Endothelial cell of hepatic sinusoid (primary cell): ENCODE measurements around the gene ARHGDIG.

Experiments used
- in situ Hi-C: cut with HindIII; loops from 2 replicates; pipeline ENCODE4 v1.10.0; 2017; ENCODE audit warnings: low sequenced_read_pairs

Gene ARHGDIG

DNA sequence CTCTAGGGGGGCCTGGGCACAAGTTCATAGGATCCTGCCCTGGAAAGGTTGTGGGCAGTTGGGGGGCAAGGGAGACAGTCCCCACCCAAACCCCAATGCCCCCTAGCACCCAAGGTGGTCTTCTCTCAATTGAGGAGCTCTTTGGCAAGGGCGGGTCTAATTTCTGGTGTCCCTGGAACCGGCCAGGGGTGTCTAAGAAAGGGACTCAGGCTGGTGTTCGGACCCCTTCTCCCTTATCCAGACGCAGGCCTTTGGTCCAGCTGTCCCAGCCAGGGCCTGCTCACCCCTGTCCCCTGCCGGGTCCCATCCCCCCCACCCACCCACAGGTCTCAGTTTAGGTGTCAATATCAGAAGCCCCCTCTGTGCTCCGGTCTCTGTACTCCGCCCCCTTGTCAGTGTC is 860 bp upstream of the ARHGDIG start:
- in situ Hi-C loops, result no loop called here

DNA sequence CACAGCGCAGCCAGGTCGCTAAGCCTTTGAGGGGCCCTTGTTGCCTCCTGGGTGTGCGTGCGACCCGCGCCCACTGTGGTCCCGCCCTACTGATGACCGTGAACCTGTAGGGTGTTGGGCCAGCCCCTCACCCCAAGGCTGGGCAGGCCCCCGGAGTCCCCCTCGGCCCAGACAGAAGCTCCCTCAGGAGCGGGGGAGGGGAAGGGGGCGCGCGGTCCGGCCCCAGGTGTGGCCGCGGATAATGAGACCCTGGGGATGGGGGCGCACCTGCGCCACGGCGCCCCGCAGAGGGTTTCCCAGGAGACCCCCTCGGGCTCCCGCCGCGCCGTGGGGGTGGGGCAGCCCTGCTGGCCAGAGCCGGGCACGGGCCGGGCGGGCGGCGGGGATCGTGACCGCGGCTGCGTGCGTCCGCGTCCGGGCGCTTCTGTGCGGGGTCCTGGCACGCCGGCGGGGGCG is 358 bp upstream of the ARHGDIG start:
- in situ Hi-C loops, result no loop called here

DNA sequence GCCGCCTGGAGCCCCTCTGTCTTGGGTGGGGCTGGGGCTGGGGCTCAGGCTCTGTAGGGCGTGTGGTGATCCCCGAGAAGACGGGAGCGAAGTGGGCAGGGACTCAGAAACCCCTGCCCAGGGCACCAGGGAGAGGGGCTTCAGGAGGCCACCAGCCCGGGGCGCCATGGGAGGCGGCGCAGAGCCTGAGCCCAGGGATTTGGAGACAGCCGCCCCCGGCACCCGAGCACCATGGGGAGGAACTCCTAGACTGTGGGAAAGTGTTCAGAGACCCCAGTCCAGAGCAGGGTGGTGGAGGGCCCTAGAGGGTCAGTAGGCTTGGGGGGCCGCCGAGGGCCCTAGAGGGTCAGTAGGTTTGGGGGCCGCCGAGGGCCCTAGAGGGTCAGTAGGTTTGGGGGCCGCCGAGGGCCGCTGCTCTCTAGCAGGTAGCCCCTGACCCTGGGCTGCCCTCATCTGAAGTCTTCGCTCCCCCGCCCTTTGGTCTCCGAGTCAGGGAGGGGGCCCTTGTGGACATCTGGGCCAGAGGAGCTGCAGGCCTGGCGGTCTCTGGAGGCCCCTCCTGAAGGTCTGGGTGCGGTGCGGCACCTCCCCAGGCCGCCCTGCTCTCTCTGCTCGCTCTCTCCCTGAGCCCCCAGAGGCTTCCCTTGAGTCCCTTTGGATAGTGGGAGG is 734 bp downstream of the ARHGDIG start:
- in situ Hi-C loops, result no loop called here

DNA sequence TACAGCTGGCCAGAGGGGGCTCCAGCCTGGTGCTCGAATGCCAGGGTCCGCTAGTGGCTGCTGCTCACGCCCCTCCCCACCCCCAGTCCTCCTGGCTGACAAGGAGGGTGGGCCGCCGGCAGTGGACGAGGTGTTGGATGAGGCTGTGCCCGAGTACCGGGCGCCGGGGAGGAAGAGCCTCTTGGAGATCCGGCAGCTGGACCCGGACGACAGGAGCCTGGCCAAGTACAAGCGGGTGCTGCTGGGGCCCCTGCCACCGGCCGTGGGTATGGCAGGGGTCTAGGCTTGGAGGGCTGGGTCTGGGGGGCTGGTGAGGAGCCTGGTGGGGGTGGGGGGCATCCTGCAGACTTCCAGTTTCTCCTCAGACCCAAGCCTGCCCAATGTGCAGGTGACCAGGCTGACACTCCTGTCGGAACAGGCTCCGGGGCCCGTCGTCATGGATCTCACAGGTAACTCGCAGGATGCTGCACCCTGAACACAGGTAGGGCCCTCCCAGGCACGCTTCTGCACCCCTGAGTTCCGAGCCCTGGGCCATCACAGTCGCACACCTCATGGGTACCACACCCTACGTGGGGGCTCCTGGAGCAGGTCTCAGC is 1.4 kb downstream of the ARHGDIG start:
- in situ Hi-C loops, result no loop called here

DNA sequence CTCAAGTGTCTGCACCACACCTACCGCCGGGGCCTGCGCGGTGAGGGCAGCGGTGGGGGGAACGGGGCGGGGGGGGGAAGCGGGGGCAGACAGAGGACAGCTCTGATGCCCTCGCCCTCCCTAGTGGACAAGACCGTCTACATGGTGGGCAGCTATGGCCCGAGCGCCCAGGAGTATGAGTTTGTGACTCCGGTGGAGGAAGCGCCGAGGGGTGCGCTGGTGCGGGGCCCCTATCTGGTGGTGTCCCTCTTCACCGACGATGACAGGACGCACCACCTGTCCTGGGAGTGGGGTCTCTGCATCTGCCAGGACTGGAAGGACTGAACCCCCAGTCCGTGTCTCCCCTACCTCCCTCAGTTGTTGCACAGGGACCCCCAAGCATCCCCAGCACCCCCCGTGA is 2.1 kb downstream of the ARHGDIG start:
- in situ Hi-C loops, result no loop called here

DNA sequence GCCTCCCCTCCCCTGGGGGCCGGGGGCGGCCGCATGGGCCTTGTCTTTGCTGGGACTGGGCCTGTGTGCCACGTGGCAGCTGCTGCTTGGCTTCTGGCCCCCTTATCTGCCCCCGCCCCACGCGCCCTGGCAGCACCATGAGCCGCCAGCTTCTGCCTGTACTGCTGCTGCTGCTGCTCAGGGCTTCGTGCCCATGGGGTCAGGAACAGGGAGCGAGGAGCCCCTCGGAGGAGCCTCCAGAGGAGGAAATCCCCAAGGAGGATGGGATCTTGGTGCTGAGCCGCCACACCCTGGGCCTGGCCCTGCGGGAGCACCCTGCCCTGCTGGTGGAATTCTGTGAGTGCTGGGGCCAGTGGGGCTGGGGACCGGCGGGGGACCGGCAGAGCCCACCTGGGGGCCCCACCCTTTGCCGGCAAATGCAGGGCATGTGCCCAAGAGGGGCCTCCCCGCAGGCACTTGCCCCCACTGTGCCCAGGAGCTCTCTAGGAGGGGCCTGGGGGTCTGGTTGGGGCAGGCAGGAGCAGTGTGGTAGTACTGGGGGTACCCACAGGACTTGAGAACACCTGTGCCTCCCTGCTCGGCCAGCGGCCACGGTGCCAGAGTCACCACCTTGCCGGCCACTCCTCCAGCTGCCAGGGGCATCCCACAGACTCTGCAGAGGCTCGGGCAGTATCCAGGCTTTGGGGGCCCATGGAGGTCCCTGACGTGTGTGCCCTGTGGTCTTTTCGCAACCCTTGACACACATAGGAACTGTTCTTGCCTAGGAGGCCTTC is 2.8 kb downstream of the ARHGDIG start, which contains the start of gene PDIA2:
TSS of gene PDIA2 (plus strand) at position 132 of the 773 bp plus-strand sequence. CDS start at position 138, 6 bp downstream.
- in situ Hi-C loops, result no loop called here

DNA sequence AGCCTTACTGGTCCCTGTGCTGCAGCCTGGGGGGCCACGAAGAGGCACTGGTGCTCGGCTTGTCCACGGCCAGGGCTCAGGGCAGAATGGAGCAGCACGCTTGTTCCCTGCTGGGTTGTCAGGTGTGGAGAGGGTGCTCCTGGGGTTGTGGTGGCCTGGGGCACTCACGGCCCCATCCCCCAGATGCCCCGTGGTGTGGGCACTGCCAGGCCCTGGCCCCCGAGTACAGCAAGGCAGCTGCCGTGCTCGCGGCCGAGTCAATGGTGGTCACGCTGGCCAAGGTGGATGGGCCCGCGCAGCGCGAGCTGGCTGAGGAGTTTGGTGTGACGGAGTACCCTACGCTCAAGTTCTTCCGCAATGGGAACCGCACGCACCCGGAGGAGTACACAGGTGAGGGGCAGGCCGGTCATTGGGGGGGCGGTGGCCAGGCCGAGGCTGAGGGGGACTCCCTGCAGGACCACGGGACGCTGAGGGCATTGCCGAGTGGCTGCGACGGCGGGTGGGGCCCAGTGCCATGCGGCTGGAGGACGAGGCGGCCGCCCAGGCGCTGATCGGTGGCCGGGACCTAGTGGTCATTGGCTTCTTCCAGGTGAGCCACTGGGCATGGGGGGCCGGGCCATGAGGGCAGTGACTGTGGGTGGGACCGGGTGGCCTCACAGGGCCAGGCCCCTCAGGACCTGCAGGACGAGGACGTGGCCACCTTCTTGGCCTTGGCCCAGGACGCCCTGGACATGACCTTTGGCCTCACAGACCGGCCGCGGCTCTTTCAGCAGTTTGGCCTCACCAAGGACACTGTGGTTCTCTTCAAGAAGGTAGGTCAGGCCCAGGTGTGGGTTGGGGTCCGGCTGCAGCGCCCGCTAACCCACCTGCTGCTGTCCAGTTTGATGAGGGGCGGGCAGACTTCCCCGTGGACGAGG is 4.1 kb downstream of the ARHGDIG start:
- in situ Hi-C loops, result no loop called here

DNA sequence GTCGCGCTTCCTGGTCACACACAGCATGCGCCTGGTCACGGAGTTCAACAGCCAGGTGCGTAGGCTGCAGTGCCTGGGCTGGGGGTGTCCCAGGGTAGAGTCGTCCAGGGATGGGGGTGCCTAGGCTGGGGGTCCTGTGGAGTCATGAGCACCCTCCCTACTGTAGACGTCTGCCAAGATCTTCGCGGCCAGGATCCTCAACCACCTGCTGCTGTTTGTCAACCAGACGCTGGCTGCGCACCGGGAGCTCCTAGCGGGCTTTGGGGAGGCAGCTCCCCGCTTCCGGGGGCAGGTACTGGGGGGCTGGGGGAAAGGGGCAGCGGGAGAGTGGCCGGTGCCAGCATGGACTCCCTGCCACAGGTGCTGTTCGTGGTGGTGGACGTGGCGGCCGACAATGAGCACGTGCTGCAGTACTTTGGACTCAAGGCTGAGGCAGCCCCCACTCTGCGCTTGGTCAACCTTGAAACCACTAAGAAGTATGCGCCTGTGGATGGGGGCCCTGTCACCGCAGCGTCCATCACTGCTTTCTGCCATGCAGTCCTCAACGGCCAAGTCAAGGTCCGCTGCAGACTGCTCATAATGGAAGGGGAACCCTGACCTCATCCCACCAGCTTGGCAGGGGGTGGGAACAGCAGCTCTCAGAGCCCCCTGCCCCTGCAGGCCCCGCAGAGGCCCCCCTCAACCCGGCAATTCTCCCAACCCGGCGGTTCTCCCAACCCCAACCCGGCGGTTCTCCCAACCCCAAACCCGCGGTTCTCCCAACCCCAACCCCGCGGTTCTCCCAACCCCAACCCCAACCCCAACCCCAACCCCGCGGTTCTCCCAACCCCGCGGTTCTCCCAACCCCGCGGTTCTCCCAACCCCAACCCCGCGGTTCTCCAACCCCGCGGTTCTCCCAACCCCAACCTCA is 5.0 kb downstream of the ARHGDIG start:
- in situ Hi-C loops, result no loop called here

DNA sequence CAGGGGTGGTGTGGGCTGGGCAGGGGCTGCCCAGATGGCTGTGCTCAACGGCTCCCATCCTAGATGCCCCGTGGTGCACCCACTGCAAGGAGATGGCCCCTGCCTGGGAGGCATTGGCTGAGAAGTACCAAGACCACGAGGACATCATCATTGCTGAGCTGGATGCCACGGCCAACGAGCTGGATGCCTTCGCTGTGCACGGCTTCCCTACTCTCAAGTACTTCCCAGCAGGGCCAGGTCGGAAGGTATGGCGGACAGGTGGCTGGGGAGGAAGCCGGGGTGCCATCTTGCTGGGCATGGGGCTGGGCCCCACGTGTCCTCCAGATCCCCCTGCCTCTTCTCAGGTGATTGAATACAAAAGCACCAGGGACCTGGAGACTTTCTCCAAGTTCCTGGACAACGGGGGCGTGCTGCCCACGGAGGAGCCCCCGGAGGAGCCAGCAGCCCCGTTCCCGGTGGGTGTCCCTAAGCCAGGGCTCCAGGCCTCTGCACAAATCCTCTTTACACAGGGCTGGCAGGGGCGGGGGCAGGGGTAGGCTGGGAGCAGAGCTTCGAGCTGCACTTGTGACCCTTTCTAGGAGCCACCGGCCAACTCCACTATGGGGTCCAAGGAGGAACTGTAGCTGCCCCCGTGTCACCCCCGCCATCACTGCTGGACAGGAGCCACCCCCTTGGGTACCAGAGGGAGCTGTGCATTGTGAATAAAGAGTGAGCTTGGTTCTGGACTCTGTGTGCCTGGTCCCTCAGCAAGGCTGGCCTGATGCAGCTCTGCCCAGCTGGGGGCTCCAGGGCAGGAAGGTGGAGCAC is 6.3 kb downstream of the ARHGDIG start:
- in situ Hi-C loops, result no loop called here

DNA sequence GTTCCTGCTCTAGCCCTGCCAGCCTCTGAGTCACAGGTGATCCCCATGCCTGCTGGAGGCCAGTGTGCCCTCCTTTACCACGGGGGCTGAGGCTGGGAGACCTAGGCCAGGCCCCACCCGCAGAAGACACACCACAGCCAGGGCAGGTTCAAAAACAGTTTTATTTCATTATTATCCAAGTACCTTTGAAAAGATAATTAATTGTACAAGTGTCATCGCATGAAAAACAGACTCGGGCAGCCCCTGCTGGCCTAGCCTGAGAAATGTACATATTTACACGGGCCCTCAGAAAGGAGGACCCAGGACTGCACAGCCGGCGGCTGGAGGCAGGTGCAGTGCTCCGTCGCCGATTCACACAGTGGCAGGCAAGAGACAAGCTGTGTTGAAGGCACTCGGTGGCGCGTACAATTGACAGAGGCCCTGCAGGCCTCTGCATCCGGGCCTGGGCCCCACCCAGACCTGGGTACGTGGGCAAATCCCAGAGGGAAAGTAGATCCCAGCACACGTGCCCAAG is 7.0 kb downstream of the ARHGDIG start:
- in situ Hi-C loops, result no loop called here

DNA sequence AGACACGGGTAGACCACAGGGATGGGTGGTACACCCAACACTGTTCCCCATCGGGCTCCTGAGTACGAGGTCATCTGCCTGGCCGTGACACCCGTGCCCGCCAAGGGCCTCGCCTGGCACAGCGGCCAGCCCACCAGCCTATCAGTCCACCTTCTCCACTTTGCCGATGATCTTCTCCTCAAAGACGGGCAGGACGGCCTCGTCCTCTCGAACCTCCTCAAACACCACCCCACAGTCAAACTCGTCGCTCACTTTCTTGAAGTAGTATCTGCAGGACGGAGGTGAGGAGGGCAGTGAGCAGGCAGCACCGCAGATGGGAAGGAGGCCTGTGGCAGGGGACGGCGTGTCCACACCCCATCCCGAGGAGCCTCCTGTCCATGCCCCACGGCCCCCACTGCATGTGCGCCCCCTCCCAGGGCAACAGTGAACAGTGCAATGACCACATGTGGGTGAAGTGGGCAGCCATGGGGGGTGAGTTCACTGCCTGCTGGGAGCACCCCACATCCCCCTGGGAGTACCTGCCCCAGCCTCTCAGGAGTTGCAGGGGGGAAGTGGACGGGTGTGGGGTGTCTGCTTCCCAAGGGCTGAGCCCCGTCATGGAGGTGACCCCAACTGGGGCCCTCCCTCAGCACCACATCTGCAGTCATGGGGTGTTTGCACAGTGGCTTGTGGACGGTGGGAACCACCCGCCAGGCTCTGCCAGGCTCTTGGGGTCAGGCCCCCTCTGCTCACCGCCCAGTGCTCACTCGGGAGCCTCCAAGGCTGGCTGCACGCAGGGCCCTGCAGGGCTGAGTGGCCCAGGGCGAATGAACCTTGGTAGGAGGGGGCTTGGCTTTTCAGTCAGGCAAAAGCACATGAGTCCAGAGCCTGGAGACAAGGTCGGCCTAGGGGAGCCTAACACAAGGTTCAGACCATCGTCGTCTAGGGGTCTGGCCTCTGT is 7.9 kb downstream of the ARHGDIG start:
- in situ Hi-C loops, result no loop called here

DNA sequence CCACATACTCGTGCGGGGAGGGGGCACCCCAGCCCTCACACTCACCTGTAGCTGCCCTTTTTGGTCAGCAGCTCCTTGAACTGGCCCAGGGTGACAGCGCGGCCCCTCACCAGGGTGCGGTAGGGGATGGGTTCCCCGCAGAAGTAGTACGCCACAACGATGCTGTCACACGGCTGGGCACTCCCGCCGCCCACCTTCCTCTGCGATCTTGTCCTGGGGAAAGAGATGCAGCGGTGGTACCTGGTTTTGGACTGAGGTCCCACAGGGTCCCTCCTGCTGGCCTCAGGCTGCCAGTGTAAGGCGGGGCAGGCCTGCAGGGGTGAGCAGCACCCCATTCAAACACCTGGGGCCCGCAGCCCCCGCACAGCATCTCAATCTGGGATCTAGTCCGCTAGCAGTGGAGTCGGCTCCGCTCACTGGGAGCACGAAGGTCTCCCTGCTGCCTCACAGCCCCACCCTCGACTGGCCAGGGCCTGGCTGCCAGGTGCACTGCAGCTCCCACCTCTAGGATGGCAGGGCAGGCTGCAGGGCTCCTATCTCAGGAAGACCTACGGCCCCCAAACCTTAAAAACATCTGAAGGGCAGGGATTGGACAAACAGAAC is 9.1 kb downstream of the ARHGDIG start:
- in situ Hi-C loops, result no loop called here

DNA sequence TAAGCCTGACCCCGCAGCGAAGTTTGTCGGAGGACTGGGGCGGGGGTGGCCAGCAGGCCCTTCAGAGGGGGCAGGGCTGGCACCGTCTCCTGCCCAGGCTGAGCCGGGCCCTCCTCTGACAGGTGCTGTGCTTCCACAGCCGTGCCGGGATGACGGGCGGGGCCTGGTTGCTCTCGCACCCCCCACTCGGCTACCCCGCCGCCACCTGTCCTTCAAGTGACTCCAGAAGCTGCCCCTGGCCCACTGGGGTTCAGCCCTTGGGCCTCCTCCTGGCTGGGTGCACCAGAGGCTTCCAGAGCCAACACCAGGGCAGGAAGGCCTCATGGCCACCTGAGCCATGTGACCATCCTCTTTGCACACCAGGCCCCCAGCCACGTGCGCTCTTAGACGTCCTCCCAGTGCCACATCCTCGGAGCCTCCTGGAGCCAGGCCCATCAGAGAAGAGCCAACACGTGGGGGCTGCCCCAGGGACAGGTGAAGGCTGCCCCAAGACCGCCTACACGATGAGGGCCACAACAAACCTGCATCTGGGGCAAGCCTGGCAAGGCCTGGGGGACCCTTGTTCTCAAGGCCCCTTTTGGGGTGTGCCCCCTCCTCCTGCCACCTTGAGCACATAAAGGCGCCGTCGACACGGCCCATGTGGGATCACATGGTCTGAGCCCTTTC is 9.8 kb downstream of the ARHGDIG start:
- in situ Hi-C loops, result no loop called here

DNA sequence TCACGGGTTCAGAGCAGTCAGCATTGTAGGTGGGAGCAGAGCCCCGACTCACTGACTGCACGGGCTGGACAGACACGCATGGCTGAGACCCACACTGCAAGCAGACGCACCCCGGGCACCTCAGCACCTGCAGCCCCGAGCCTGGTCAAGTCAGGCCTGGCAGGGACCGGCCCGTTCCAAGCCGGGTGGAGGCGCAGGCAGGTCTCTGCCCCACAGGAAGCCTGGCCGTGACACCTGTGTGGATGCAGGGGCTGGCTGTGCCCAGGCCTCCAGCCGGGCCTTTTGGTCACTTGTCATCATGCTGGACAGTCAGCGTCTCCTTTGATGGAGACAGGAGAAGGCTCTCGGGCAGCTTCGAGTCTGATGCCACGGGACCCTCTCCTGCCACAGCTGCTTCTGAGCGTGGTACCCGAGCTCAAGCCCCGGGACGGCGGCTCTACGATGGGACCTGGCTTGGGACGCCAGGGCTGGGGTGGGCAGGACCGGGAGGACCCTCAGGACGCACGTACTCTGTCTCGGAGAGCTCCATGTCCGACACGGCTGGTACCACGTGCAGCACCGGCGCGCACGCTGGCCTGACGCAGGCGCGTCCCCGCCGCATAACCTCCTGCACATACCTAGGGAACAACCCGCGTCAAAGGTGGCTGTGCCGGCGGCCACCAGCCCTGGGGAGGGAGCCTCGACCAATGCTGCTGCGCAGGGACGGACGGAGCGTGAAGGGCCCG is 10.5 kb downstream of the ARHGDIG start:
- in situ Hi-C loops, result no loop called here

DNA sequence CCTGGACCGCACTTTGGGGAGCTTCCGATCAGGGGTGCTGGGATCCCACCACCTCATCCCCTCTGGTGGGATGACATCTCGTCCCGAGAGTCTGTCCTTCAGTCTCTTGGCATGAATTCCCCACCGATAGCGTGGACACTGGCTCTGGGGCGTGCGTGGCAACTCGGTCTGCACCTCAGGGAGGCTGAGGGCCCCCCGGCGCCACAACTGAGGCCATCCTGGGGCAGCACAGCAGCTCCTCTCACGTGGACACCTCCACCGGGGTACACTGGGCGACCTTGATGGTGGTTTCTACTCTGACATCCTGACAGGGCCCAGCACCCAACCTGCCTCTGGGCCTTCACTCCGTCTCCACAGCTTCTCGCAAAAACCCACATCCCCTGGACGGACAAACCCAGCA is 11.1 kb downstream of the ARHGDIG start:
- in situ Hi-C loops, result no loop called here
